Caco-2 (cell line): ENCODE results near the gene RUFY3. TPM values are rescaled to one million over a fixed set of nuclear protein-coding genes. Genes with fewer than 3 reads are reported as not detected.
"Not testable (repeated sequence)": the region's sequence is repeated elsewhere in the genome, so short reads cannot be mapped to it uniquely, and the experiment has no call there.

Experiments used
- BruUV-seq: library from RNA; stranded (reverse); fragments of 400-500 nt; replicated peaks from 2 replicates; lab custom pipeline; 2021; lab: Mats Ljungman, UMichigan
- CTCF ChIA-PET: fragments of 300-600 bp; sonication (Branson Sonifier 250); formaldehyde crosslinking; loops from one replicate; lab custom pipeline; 2022; ENCODE audit warnings: antibody characterized with exemption; lab: Charles Lee
- POLR2A ChIA-PET: fragments of 300-600 bp; sonication (Branson Sonifier 250); formaldehyde crosslinking; loops from one replicate; lab custom pipeline; 2022; ENCODE audit warnings: antibody characterized with exemption; lab: Charles Lee
- DNase-seq, 2 experiments: peaks; one replicate each; pipeline versions ENCODE4 v3.0.0 to v3.0.0-alpha.2; 2020 to 2022
- H3K27me3 ChIP-seq: replicated peaks from 2 replicates; pipeline ENCODE4 v1.6.0; 2011; ENCODE audit warnings: low read length; ENCODE audit not compliant: control insufficient read depth, insufficient read depth
- H3K36me3 ChIP-seq: 2 replicates; pipeline ENCODE4 v1.5.1; 2011; ENCODE audit warnings: low read length; ENCODE audit not compliant: control insufficient read depth, insufficient read depth
- H3K4me1 ChIP-seq: fragments of 250-450 bp; sonication (Bioruptor Pico); 2 replicates; pipeline ENCODE4 v1.5.1; 2020; ENCODE audit warnings: mild to moderate bottlenecking
- H3K4me3 ChIP-seq: 2 replicates; pipeline ENCODE4 v1.5.1; 2011; ENCODE audit warnings: low read depth, mild to moderate bottlenecking, control low read depth, low read length
- H3K9me3 ChIP-seq: fragments of 250-450 bp; sonication (Bioruptor Pico); 2 replicates; pipeline ENCODE4 v1.5.1; 2020; ENCODE audit warnings: mild to moderate bottlenecking, moderate library complexity
- H3K27ac Mint-ChIP-seq: one replicate; pipeline ENCODE4 v1.8.0; 2022; ENCODE audit warnings: mixed read lengths; ENCODE audit not compliant: unreplicated experiment
- H3K27me3 Mint-ChIP-seq: one replicate; pipeline ENCODE4 v1.8.0; 2022; ENCODE audit warnings: mixed read lengths; ENCODE audit not compliant: insufficient read depth, unreplicated experiment
- H3K36me3 Mint-ChIP-seq: one replicate; pipeline ENCODE4 v1.8.0; 2022; ENCODE audit warnings: mild to moderate bottlenecking, mixed read lengths; ENCODE audit not compliant: insufficient read depth, unreplicated experiment
- H3K4me1 Mint-ChIP-seq: one replicate; pipeline ENCODE4 v1.8.0; 2022; ENCODE audit warnings: low read depth, mixed read lengths; ENCODE audit not compliant: unreplicated experiment
- H3K4me3 Mint-ChIP-seq: one replicate; pipeline ENCODE4 v1.8.0; 2022; ENCODE audit warnings: mild to moderate bottlenecking, moderate library complexity, mixed read lengths; ENCODE audit not compliant: unreplicated experiment
- H3K9me3 Mint-ChIP-seq: one replicate; pipeline ENCODE4 v1.8.0; 2022; ENCODE audit warnings: mixed read lengths; ENCODE audit not compliant: unreplicated experiment
- intact Hi-C: fragments of 100-400 bp; cut with micrococcal nuclease; formaldehyde crosslinking; loops from one replicate; pipeline ENCODE4 v1.10.0; 2022; ENCODE audit not compliant: unreplicated experiment
- total RNA-seq: library from RNA; stranded (reverse); gene quantifications from 2 replicates; pipeline ENCODE4 v1.2.3, GENCODE V29; 2022
- TF ChIP-seq, protein P1 (sequence below), 2 experiments: fragments of 200-600 bp in 1 of 2; IDR thresholded peaks; 1 replicate in 1 of 2; 2 replicates in 1 of 2; pipeline versions ENCODE4 v1.5.1 to v1.8.0; 2011 to 2022; ENCODE audit warnings: antibody characterized with exemption in 1 of 2, control low read depth in 1 of 2, inconsistent platforms in 1 of 2, low read depth in 1 of 2, low read length in 1 of 2, mild to moderate bottlenecking in 1 of 2, moderate library complexity in 1 of 2; ENCODE audit not compliant: insufficient read depth in 1 of 2, severe bottlenecking in 1 of 2, unreplicated experiment in 1 of 2

The RUFY3 gene
- total RNA-seq, 1 experiment from 2014 or later, result 36.6 TPM

DNA sequence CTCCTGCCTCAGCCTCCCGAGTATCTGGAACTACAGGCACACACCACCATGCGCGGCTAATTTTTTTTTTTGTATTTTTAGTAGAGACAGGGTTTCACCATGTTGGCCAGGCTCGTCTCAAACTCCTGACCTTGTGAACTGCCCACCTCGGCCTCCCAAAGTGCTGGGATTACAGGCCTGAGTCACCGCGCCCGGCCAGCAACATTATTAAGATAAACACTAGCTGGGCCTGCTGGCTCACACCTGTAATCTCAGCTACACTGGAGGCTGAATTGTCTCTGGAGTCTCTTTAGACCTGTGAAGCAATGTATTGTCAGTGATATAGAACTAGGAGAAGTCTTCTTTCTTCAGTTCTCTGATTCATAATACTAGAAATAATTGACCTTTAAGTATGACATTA is 23.3 kb upstream of the RUFY3 start:
- H3K9me3 Mint-ChIP-seq, DNase-seq, H3K9me3 ChIP-seq, H3K4me1 Mint-ChIP-seq, H3K27ac Mint-ChIP-seq, H3K4me3 Mint-ChIP-seq, CTCF ChIA-PET, H3K36me3 ChIP-seq, intact Hi-C loops, POLR2A ChIA-PET, H3K4me3 ChIP-seq, H3K4me1 ChIP-seq, H3K27me3 Mint-ChIP-seq, H3K36me3 Mint-ChIP-seq, H3K27me3 ChIP-seq, BruUV-seq: not testable (repeated sequence)

DNA sequence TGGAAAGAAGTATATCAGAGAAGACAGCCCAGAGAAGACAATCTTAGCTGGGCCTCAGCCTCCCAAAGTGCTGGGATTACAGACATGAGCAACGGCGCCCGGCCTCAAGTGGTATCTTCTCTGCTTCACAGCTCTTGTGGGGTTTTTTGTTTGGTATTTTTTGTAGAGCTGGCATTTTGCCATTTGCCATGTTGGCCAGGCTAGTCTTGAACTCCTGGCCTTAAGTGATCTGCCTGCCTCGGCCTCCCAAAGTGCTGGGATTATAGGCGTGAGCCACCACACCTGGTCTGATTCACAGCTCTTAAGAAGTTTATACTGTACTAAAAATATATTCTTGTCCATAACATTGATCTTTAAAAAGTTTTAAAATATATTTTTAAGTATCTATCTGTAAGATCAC is 21.1 kb upstream of the RUFY3 start:
- Histone ChIP-seq H3K4me1 (0 out of 2 replicates have a peak, but pooled peaks cover 3% of the 10 kb centered on the region), H3K36me3 (no peaks in the 10 kb centered on the region), H3K27me3 (no peaks in the 10 kb centered on the region), H3K4me3 (no peak overlapping the region), H3K9me3 (no peaks in the 10 kb centered on the region)
- no TSS peak for BruUV-seq
- no peaks in the 10 kb centered on the region for H3K9me3 Mint-ChIP-seq
- no peak for DNase-seq
- intact Hi-C loops, result no loop called here
- H3K4me3 Mint-ChIP-seq, result no peak overlapping the region
- H3K4me1 Mint-ChIP-seq, result no peaks in the 10 kb centered on the region
- H3K27ac Mint-ChIP-seq, result no peak overlapping the region
- H3K36me3 Mint-ChIP-seq, result peaks cover 10% of the 10 kb centered on the region
- TF ChIP-seq, protein P1, sequence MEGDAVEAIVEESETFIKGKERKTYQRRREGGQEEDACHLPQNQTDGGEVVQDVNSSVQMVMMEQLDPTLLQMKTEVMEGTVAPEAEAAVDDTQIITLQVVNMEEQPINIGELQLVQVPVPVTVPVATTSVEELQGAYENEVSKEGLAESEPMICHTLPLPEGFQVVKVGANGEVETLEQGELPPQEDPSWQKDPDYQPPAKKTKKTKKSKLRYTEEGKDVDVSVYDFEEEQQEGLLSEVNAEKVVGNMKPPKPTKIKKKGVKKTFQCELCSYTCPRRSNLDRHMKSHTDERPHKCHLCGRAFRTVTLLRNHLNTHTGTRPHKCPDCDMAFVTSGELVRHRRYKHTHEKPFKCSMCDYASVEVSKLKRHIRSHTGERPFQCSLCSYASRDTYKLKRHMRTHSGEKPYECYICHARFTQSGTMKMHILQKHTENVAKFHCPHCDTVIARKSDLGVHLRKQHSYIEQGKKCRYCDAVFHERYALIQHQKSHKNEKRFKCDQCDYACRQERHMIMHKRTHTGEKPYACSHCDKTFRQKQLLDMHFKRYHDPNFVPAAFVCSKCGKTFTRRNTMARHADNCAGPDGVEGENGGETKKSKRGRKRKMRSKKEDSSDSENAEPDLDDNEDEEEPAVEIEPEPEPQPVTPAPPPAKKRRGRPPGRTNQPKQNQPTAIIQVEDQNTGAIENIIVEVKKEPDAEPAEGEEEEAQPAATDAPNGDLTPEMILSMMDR (IDR thresholded peaks at IDR 0.05; ENCODE audit: insufficient read depth in 1 of 2, low read depth in 1 of 2, low read length in 1 of 2, severe bottlenecking in 1 of 2, unreplicated experiment in 1 of 2), result no peak
- ChIA-PET POLR2A (no interaction called here), CTCF (no interaction called here)
- no peaks in the 10 kb centered on the region for H3K27me3 Mint-ChIP-seq

- Mint-ChIP-seq H3K27ac (no peak overlapping the region), H3K9me3 (no peaks in the 10 kb centered on the region), H3K4me3 (no peak overlapping the region), H3K4me1 (no peaks in the 10 kb centered on the region), H3K36me3 (peaks cover 11% of the 10 kb centered on the region), H3K27me3 (no peaks in the 10 kb centered on the region)
- H3K4me3 ChIP-seq, result no peak overlapping the region
- BruUV-seq, result no TSS peak
- ChIA-PET CTCF (no interaction called here), POLR2A (no interaction called here)
- TF ChIP-seq, protein P1 (IDR thresholded peaks at IDR 0.05; ENCODE audit: insufficient read depth in 1 of 2, low read depth in 1 of 2, low read length in 1 of 2, severe bottlenecking in 1 of 2, unreplicated experiment in 1 of 2), result no peak
- intact Hi-C loops, result no loop called here
- peaks cover 3% of the 10 kb centered on the region; the same call in 1 of the 2 replicates for H3K4me1 ChIP-seq
- H3K27me3 ChIP-seq, result no peaks in the 10 kb centered on the region
- no peaks in the 10 kb centered on the region for H3K9me3 ChIP-seq
- no peaks in the 10 kb centered on the region for H3K36me3 ChIP-seq
- DNase-seq, result no peak
Measured at GRCh38 chr4:70701271-70701670, 20.5 kb upstream of the RUFY3 start.

GRCh38 chr4:70702592-70702991 is 19.2 kb upstream of the RUFY3 start:
- H3K4me1 Mint-ChIP-seq, POLR2A ChIA-PET, H3K9me3 ChIP-seq, H3K4me3 Mint-ChIP-seq, H3K9me3 Mint-ChIP-seq, H3K27me3 ChIP-seq, BruUV-seq, H3K4me3 ChIP-seq, intact Hi-C loops, DNase-seq, H3K27ac Mint-ChIP-seq, H3K36me3 ChIP-seq, CTCF ChIA-PET, H3K27me3 Mint-ChIP-seq: not testable (repeated sequence)
- peaks cover 11% of the 10 kb centered on the region for H3K4me1 ChIP-seq
- H3K36me3 Mint-ChIP-seq, result peaks cover 11% of the 10 kb centered on the region
